SK-N-SH treated with all-trans-retinoic acid at 6 μM for 48 hours (cell line): ENCODE measurements around the gene GTPBP1.

Experiments
- ARNTL ChIP-seq: fragments of 450-650 bp; formaldehyde crosslinking; IDR thresholded peaks from 2 replicates; pipeline ENCODE4 v1.5.0; 2020; ENCODE audit warnings: low read depth, mild to moderate bottlenecking, moderate library complexity, borderline replicate concordance
- BACH2 ChIP-seq: fragments of 250-450 bp; sonication (Bioruptor Pico); IDR thresholded peaks from 2 replicates; pipeline ENCODE4 v1.9.0; 2021; ENCODE audit warnings: mild to moderate bottlenecking, borderline replicate concordance
- CSRNP3 ChIP-seq: fragments of 250-450 bp; sonication (Bioruptor Pico); IDR thresholded peaks from 2 replicates; pipeline ENCODE4 v1.5.1; 2021; ENCODE audit warnings: mild to moderate bottlenecking, moderate library complexity
- ISL1 ChIP-seq: fragments of 250-450 bp; sonication (Bioruptor Pico); IDR thresholded peaks from 2 replicates; pipeline ENCODE4 v2.1.2; 2022; ENCODE audit warnings: mild to moderate bottlenecking, moderate library complexity
- PATZ1 ChIP-seq: fragments of 250-450 bp; sonication (Bioruptor Pico); IDR thresholded peaks from 2 replicates; pipeline ENCODE4 v1.8.0; 2020; ENCODE audit warnings: mild to moderate bottlenecking, moderate library complexity, borderline replicate concordance
- RARB ChIP-seq: fragments of 250-450 bp; sonication (Bioruptor Pico); IDR thresholded peaks from 2 replicates; pipeline ENCODE4 v1.8.0; 2021; ENCODE audit warnings: mild to moderate bottlenecking, moderate library complexity
- TSHZ2 ChIP-seq: fragments of 250-450 bp; sonication (Bioruptor Pico); IDR thresholded peaks from 2 replicates; pipeline ENCODE4 v1.5.0; 2020; ENCODE audit warnings: mild to moderate bottlenecking, moderate library complexity
- ZC3H10 ChIP-seq: fragments of 250-450 bp; sonication (Bioruptor Pico); IDR thresholded peaks from 2 replicates; pipeline ENCODE4 v1.5.1; 2021; ENCODE audit warnings: mild to moderate bottlenecking, moderate library complexity
- ZNF70 ChIP-seq: fragments of 450-650 bp; formaldehyde crosslinking; IDR thresholded peaks from 2 replicates; pipeline ENCODE4 v1.5.0; 2020; ENCODE audit warnings: mild to moderate bottlenecking, moderate library complexity
- ZNF8 ChIP-seq: fragments of 450-650 bp; formaldehyde crosslinking; IDR thresholded peaks from 2 replicates; pipeline ENCODE4 v1.5.0; 2020; ENCODE audit warnings: mild to moderate bottlenecking, moderate library complexity

GRCh38 chr22:38719196-38719595, 13.5 kb downstream of the GTPBP1 start:
- TF ChIP-seq ISL1 = no peak
- TF ChIP-seq ZC3H10 (CRISPR knock-in tag) = no peak
- TF ChIP-seq RARB (CRISPR knock-in tag) = no peak
- TF ChIP-seq TSHZ2 (CRISPR knock-in tag) = no peak
- TF ChIP-seq ZNF70 = no peak
- TF ChIP-seq CSRNP3 (CRISPR knock-in tag) = no peak
- no peak for TF ChIP-seq BACH2
- TF ChIP-seq ZNF8 = no peak
- no peak for TF ChIP-seq ARNTL (CRISPR knock-in tag)
- no peak for TF ChIP-seq PATZ1
